HG03354 (cell line): ENCODE measurements around the gene SNAP29.
"Not testable (repeated sequence)": the region's sequence is repeated elsewhere in the genome, so short reads cannot be mapped to it uniquely, and the experiment has no call there.

Experiments used
- ATAC-seq: cut with Tn5 transposase; IDR thresholded peaks from one replicate; pipeline ENCODE4 v1.9.1; 2021; ENCODE audit warnings: mild to moderate bottlenecking; ENCODE audit not compliant: unreplicated experiment, poor library complexity, severe bottlenecking

Gene SNAP29

GRCh38 chr22:20833225-20833665 is 25.6 kb upstream of the SNAP29 start:
- ATAC-seq: no peak

- ATAC-seq: no peak
These were observed 24.6 kb upstream of the SNAP29 start for GRCh38 chr22:20834206-20834605.

GRCh38 chr22:20834725-20835124 is 24.1 kb upstream of the SNAP29 start:
- ATAC-seq: no peak

GRCh38 chr22:20836987-20837823 is 21.6 kb upstream of the SNAP29 start:
- ATAC-seq: no peak

- ATAC-seq: not testable (repeated sequence)
These were observed 19.5 kb upstream of the SNAP29 start for GRCh38 chr22:20839354-20839753.

- ATAC-seq: no peak
These were observed 18.8 kb upstream of the SNAP29 start for GRCh38 chr22:20839837-20840645.

GRCh38 chr22:20840646-20841371 is 18.0 kb upstream of the SNAP29 start:
- ATAC-seq: no peak

- no peak for ATAC-seq
These were observed 15.3 kb upstream of the SNAP29 start for GRCh38 chr22:20843501-20843900.

- no peak for ATAC-seq
These were observed 14.5 kb upstream of the SNAP29 start for GRCh38 chr22:20844055-20845037.

GRCh38 chr22:20847318-20847822 is 11.4 kb upstream of the SNAP29 start:
- ATAC-seq: no peak

- ATAC-seq: no peak
These were observed 6.7 kb upstream of the SNAP29 start for GRCh38 chr22:20852076-20852475.

- ATAC-seq: no peak
These were observed 6.3 kb upstream of the SNAP29 start for GRCh38 chr22:20852503-20852902.

GRCh38 chr22:20853236-20853660 is 5.6 kb upstream of the SNAP29 start:
- ATAC-seq: no peak

GRCh38 chr22:20857247-20857643 is 1.6 kb upstream of the SNAP29 start:
- no peak for ATAC-seq

GRCh38 chr22:20857838-20858614 is 781 bp upstream of the SNAP29 start:
- ATAC-seq: peak; percentile 58

- no peak for ATAC-seq
These were observed 808 bp downstream of the SNAP29 start for GRCh38 chr22:20859615-20860014.

GRCh38 chr22:20862540-20862939 is 3.7 kb downstream of the SNAP29 start:
- ATAC-seq: no peak

GRCh38 chr22:20863366-20863765 is 4.6 kb downstream of the SNAP29 start:
- no peak for ATAC-seq
